SIG-M5 (cell line): ENCODE data around the gene ST6GALNAC1.

Experiments
- DNase-seq: peaks from one replicate; lab custom pipeline; 2025; lab: John Stamatoyannopoulos, UW

The ST6GALNAC1 gene

GRCh38 chr17:76576189-76576588, 67.4 kb downstream of the ST6GALNAC1 start:
- DNase-seq, result no peak

- no peak for DNase-seq
These were observed 68.0 kb downstream of the ST6GALNAC1 start for GRCh38 chr17:76575570-76575969.
